Activated naive CD8-positive, alpha-beta T cell treated with anti-CD3 and anti-CD28 coated beads, Interleukin-2, amount 50 U/mL, for 24 hours (primary cell): Measurements from ENCODE around the gene AGL.
"Not testable (repeated sequence)": the region's sequence is repeated elsewhere in the genome, so short reads cannot be mapped to it uniquely, and the experiment has no call there.

Experiments used
- ATAC-seq: fragments of 150-1000 bp; cut with Tn5 transposase; one replicate; pipeline ENCODE4 v1.10.0; 2021
- DNase-seq: peaks from one replicate; pipeline ENCODE4 v3.0.0; 2021
- H3K27ac Mint-ChIP-seq: one replicate; pipeline ENCODE4 v1.8.0; 2021; ENCODE audit warnings: mild to moderate bottlenecking, mixed read lengths
- H3K27me3 Mint-ChIP-seq: one replicate; pipeline ENCODE4 v1.8.0; 2021; ENCODE audit warnings: mixed read lengths
- H3K36me3 Mint-ChIP-seq: one replicate; pipeline ENCODE4 v1.8.0; 2021; ENCODE audit warnings: low read depth, mixed read lengths
- H3K4me1 Mint-ChIP-seq: one replicate; pipeline ENCODE4 v1.8.0; 2021; ENCODE audit warnings: mixed read lengths
- H3K4me3 Mint-ChIP-seq: one replicate; pipeline ENCODE4 v1.8.0; 2021; ENCODE audit warnings: mild to moderate bottlenecking, moderate library complexity, mixed read lengths
- H3K9me3 Mint-ChIP-seq: one replicate; pipeline ENCODE4 v1.8.0; 2021; ENCODE audit warnings: mixed read lengths

Gene AGL

DNA sequence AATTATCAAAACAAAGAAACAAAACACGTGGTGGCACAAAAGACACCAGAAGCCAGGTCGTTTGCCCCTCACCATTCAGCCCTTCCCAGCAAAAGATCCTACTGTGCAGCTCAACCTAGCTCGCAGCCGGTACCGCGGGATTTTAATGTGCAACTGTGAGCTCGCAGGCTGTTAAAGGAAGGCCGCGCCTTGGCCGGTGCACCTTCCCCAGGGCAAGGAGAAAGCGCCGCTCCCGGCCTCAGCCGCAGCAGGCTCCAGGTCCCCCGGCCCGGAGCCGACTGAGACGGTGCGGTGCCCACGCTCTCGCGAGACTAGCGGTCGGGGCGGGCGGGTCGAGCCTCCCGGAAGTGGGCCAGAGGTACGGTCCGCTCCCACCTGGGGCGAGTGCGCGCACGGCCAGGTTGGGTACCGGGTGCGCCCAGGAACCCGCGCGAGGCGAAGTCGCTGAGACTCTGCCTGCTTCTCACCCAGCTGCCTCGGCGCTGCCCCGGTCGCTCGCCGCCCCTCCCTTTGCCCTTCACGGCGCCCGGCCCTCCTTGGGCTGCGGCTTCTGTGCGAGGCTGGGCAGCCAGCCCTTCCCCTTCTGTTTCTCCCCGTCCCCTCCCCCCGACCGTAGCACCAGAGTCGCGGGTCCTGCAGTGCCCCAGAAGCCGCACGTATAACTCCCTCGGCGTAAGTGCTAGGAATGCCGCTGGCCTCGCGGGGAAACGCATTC lies at the start of gene AGL:
TSS of gene AGL (plus strand) at position 618 of the 715 bp plus-strand sequence. CDS start 682 bp downstream, outside the sequence.
- Mint-ChIP-seq H3K4me1 (peaks cover 26% of the 10 kb centered on the region), H3K9me3 (no peaks in the 10 kb centered on the region), H3K27me3 (no peaks in the 10 kb centered on the region), H3K36me3 (peaks cover 9% of the 10 kb centered on the region), H3K4me3 (peak within 1 kb of the TSS; percentile 98), H3K27ac (peak within 1 kb of the TSS; percentile 97)
- ATAC-seq (peak; percentile 98), DNase-seq (peak; percentile 88)

DNA sequence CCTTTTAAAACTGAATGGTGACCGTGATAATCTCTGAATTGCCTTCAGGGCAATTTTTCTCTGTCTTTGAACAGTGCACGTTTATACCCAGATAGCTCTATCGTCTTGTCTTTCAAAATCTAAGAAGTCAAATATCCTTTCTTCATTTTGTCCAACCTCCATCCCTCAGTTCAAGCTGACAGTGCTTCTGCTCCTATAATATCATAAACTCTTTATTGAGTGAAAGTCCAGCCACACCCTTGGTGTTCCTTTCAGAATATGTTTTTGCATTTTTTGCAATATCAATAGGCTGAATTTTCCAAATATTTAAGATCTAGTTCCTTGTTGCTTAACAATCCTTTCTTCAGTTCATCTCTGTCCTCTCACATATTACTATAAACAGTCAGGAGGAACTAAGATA lies 48.6 kb upstream of the AGL start:
- H3K9me3 Mint-ChIP-seq, result no peaks in the 10 kb centered on the region
- no peak for DNase-seq
- no peaks in the 10 kb centered on the region for H3K4me1 Mint-ChIP-seq
- no peak overlapping the region for H3K27ac Mint-ChIP-seq
- H3K27me3 Mint-ChIP-seq, result peaks cover 3% of the 10 kb centered on the region
- H3K36me3 Mint-ChIP-seq, result no peaks in the 10 kb centered on the region
- H3K4me3 Mint-ChIP-seq, result no peak overlapping the region
- ATAC-seq, result no peak

- H3K27me3 Mint-ChIP-seq, result peaks cover 6% of the 10 kb centered on the region
- peaks cover 17% of the 10 kb centered on the region for H3K4me1 Mint-ChIP-seq
- H3K36me3 Mint-ChIP-seq, result no peaks in the 10 kb centered on the region
- ATAC-seq, result no peak
- no peak for DNase-seq
- no peaks in the 10 kb centered on the region for H3K9me3 Mint-ChIP-seq
- H3K27ac Mint-ChIP-seq, result no peak overlapping the region
- no peak overlapping the region for H3K4me3 Mint-ChIP-seq
These were observed 43.3 kb upstream of the AGL start for GRCh38 chr1:99806882-99807281.

DNA sequence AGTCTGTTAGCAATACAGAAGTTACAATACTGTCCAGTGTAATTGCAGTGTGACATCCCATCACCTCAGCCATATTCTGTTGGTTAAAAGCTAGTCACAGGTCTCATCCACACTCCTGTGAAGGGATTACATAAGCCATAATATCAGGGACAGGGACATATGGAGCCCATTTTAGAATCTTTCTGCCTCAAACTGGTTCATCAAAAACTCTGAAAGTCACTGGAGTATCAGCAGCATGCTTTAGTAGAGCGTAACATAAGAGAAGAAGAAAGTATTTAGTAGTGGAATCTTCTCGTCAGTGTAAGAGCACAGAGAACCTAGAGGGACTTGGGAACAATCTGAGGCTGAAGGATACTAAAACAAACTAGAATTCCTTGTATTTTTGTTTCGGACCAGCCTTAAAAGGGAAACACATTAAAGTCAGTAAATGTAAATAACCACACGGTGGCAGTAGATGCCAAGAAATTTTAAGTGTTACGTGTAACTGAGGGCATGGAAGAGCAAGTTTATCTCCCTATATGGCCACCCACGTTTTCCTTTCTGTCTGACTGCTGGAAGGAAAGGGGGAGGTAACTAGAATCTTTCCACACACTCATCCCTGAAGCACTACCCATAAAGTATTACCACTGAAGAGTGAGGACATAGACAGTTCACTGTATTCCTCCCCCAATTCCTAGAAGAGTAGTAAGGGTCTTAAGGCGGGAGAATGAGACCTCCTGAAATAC lies 41.6 kb upstream of the AGL start:
- Mint-ChIP-seq H3K4me1 (peaks cover 17% of the 10 kb centered on the region), H3K27me3 (peaks cover 6% of the 10 kb centered on the region), H3K27ac (peak overlapping the region; percentile 68), H3K36me3 (no peaks in the 10 kb centered on the region), H3K9me3 (no peaks in the 10 kb centered on the region), H3K4me3 (no peak overlapping the region)
- peak; percentile 18 for DNase-seq
- peak; percentile 91 for ATAC-seq

DNA sequence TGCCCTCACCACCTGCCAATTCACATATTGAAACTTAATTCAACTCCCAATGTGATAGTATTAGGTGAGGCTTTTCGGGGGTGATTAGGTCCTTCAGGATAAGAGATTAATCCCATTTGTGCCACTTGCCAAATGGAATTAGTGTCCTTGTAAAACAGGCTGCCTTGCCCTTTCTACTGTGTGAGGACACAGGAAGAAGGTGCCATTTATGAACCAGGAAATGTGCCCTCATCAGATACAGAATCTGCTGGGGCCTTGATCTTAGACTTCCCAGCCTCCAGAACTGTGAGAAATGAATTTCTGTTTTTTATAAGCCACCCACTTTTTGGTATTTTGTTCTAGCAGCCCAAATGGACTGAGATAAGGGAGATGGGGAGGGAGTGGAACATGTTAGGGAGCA lies 39.1 kb upstream of the AGL start:
- Mint-ChIP-seq H3K27ac (peak overlapping the region; percentile 1), H3K4me1 (peaks cover 17% of the 10 kb centered on the region), H3K4me3 (no peak overlapping the region), H3K36me3 (no peaks in the 10 kb centered on the region), H3K27me3 (peaks cover 6% of the 10 kb centered on the region), H3K9me3 (no peaks in the 10 kb centered on the region)
- no peak for DNase-seq
- ATAC-seq, result no peak

DNA sequence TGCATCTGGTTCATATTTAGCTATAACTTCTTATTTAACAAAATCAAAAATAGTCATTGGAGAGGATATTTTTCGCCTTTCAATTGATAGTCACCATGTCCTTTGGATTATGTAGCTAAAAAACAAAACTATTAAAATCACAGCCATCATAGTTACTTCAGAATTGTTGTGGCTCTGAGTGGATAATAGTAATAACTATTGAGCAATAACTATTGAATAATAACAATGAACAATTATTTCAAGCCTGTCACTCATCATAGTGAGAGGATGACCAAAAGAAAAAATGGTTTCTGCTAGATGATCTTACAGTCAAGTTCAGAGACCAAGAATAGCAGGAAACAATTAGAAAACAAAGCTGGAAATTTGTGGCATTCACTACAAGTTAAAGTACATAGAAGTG lies 38.4 kb upstream of the AGL start:
- H3K9me3 Mint-ChIP-seq, result no peaks in the 10 kb centered on the region
- peaks cover 17% of the 10 kb centered on the region for H3K4me1 Mint-ChIP-seq
- H3K36me3 Mint-ChIP-seq, result no peaks in the 10 kb centered on the region
- no peak for ATAC-seq
- H3K4me3 Mint-ChIP-seq, result no peak overlapping the region
- DNase-seq, result no peak
- peaks cover 6% of the 10 kb centered on the region for H3K27me3 Mint-ChIP-seq
- H3K27ac Mint-ChIP-seq, result no peak overlapping the region

- no peak for ATAC-seq
- Mint-ChIP-seq H3K4me3 (no peak overlapping the region), H3K4me1 (peaks cover 8% of the 10 kb centered on the region), H3K27me3 (peaks cover 2% of the 10 kb centered on the region), H3K27ac (no peak overlapping the region), H3K9me3 (no peaks in the 10 kb centered on the region), H3K36me3 (no peaks in the 10 kb centered on the region)
- no peak for DNase-seq
These were observed 35.7 kb upstream of the AGL start for GRCh38 chr1:99814373-99814900.

- ATAC-seq (no peak), DNase-seq (no peak)
- Mint-ChIP-seq H3K9me3 (no peaks in the 10 kb centered on the region), H3K36me3 (no peaks in the 10 kb centered on the region), H3K4me3 (no peak overlapping the region), H3K27me3 (no peaks in the 10 kb centered on the region), H3K27ac (no peak overlapping the region), H3K4me1 (peaks cover 10% of the 10 kb centered on the region)
These were observed 33.5 kb upstream of the AGL start for GRCh38 chr1:99816656-99817055.

- no peaks in the 10 kb centered on the region for H3K9me3 Mint-ChIP-seq
- peaks cover 10% of the 10 kb centered on the region for H3K4me1 Mint-ChIP-seq
- H3K27ac Mint-ChIP-seq, result no peak overlapping the region
- H3K4me3 Mint-ChIP-seq, result no peak overlapping the region
- H3K27me3 Mint-ChIP-seq, result no peaks in the 10 kb centered on the region
- ATAC-seq, result no peak
- no peaks in the 10 kb centered on the region for H3K36me3 Mint-ChIP-seq
- no peak for DNase-seq
These were observed 32.0 kb upstream of the AGL start for GRCh38 chr1:99818063-99818699.

- Mint-ChIP-seq H3K4me1 (peaks cover 10% of the 10 kb centered on the region), H3K4me3 (no peak overlapping the region), H3K36me3 (no peaks in the 10 kb centered on the region), H3K27ac (peak overlapping the region; percentile 29), H3K9me3 (no peaks in the 10 kb centered on the region), H3K27me3 (no peaks in the 10 kb centered on the region)
- DNase-seq (peak; percentile 15), ATAC-seq (peak; percentile 84)
These were observed 29.6 kb upstream of the AGL start for GRCh38 chr1:99820546-99820945.

GRCh38 chr1:99825098-99825497 lies 25.1 kb upstream of the AGL start:
- Mint-ChIP-seq H3K36me3 (no peaks in the 10 kb centered on the region), H3K9me3 (no peaks in the 10 kb centered on the region), H3K4me1 (peaks cover 6% of the 10 kb centered on the region), H3K4me3 (no peak overlapping the region), H3K27me3 (no peaks in the 10 kb centered on the region), H3K27ac (no peak overlapping the region)
- ATAC-seq, result no peak
- no peak for DNase-seq

DNA sequence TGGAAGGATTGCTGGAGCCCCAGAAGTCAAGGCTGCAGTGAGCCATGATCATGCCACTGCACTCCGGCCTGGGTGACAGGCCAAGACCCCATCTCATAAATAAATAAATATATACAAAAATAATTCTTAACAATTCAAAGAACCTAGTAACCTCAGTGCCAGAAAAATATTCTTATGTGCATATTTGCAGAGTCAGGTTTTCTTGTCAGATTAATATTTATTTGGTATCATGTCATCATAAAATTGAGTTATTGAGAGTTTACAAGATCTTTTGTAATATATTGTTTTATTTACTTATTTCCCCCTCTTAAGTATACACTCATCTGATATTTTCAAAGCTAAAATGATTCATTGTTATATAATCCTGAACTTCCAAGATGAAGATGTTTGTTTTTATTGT lies 24.5 kb upstream of the AGL start:
- ATAC-seq, result no peak
- no peak for DNase-seq
- Mint-ChIP-seq H3K4me3 (no peak overlapping the region), H3K4me1 (peaks cover 2% of the 10 kb centered on the region), H3K27me3 (no peaks in the 10 kb centered on the region), H3K9me3 (no peaks in the 10 kb centered on the region), H3K36me3 (no peaks in the 10 kb centered on the region), H3K27ac (no peak overlapping the region)

GRCh38 chr1:99827970-99828369 lies 22.2 kb upstream of the AGL start:
- Mint-ChIP-seq H3K36me3 (no peaks in the 10 kb centered on the region), H3K27ac (no peak overlapping the region), H3K4me3 (no peak overlapping the region), H3K9me3 (no peaks in the 10 kb centered on the region), H3K27me3 (no peaks in the 10 kb centered on the region), H3K4me1 (no peaks in the 10 kb centered on the region)
- DNase-seq (no peak), ATAC-seq (no peak)

- ATAC-seq, result no peak
- H3K36me3 Mint-ChIP-seq, result no peaks in the 10 kb centered on the region
- no peak for DNase-seq
- H3K9me3 Mint-ChIP-seq, result no peaks in the 10 kb centered on the region
- H3K27ac Mint-ChIP-seq, result no peak overlapping the region
- H3K4me1 Mint-ChIP-seq, result no peaks in the 10 kb centered on the region
- no peak overlapping the region for H3K4me3 Mint-ChIP-seq
- H3K27me3 Mint-ChIP-seq, result no peaks in the 10 kb centered on the region
These were observed 20.9 kb upstream of the AGL start for GRCh38 chr1:99829269-99829668.

GRCh38 chr1:99833911-99834310 lies 16.2 kb upstream of the AGL start:
- H3K4me3 Mint-ChIP-seq, result not testable (repeated sequence)

More at GRCh38 chr1:99833911-99834310, 16.2 kb upstream of the AGL start:
- H3K27ac Mint-ChIP-seq, H3K4me1 Mint-ChIP-seq, H3K9me3 Mint-ChIP-seq, H3K36me3 Mint-ChIP-seq, DNase-seq, H3K27me3 Mint-ChIP-seq, ATAC-seq: not testable (repeated sequence)
